ENCODE data around the gene PICALM. TPM values are rescaled to one million over a fixed set of nuclear protein-coding genes. Genes with fewer than 3 reads are reported as not detected.

The PICALM gene
- total and polyA plus RNA-seq, 2 donors (not counting 3 experiments of a cell fraction or from before 2014, with no cell fraction given) = 181 to 202 TPM

- no peaks in the 10 kb centered on the region for H3K9me3 ChIP-seq (replicated peaks; ENCODE audit: control insufficient read depth, insufficient read depth, low read length)
- no peak overlapping the region for H3K4me2 ChIP-seq (ENCODE audit: insufficient read depth, low read length)
- FAIRE-seq = no peak
- no TSS peak for BruUV-seq (replicated peaks)
- H3K36me3 ChIP-seq (ENCODE audit: control insufficient read depth in 2 of 2, extremely low read depth in 1 of 2, insufficient read depth in 2 of 2, low read length in 2 of 2) = no peaks in the 10 kb centered on the region
- intact Hi-C loops (cut with micrococcal nuclease) (loop anchor here (10.0 kb wide), 1 partner anchor 250 kb away; no protein-coding TSS in a partner anchor), dilution Hi-C loops (cut with MboI; ENCODE audit: extremely low pct_ligation_motif_present, low sequenced_read_pairs) (no loop called here)
- H2AFZ ChIP-seq (ENCODE audit: low read depth, low read length) = no peak overlapping the region
- ChIA-PET CTCF (interaction anchor here (1.0 kb wide), 1 partner anchor 346 kb away, joined by 3 read pairs; no protein-coding TSS in a partner anchor), POLR2A (no interaction called here)
- no peak for DNase-seq (ENCODE audit: low read depth, low spot score)
- H4K20me1 ChIP-seq (replicated peaks; ENCODE audit: control insufficient read depth, extremely low read depth, insufficient read depth, low read length) = no peaks in the 10 kb centered on the region
- H3K79me2 ChIP-seq (ENCODE audit: control insufficient read depth, insufficient read depth, low read length) = no peaks in the 10 kb centered on the region
- H3K27me3 ChIP-seq (ENCODE audit: control insufficient read depth in 2 of 2, insufficient read depth in 2 of 2, low read length in 2 of 2) = no peaks in the 10 kb centered on the region
- no peak overlapping the region for H3K27ac ChIP-seq (ENCODE audit: insufficient read depth, low read depth, low read length)
- TF ChIP-seq CTCF (IDR thresholded peaks at IDR 0.05; ENCODE audit: extremely low read depth in 1 of 2, insufficient read depth in 1 of 2, low read depth in 1 of 2, low read length in 2 of 2) (no peak), MAX (IDR thresholded peaks at IDR 0.05; ENCODE audit: insufficient read depth, insufficient read length) (no peak), GATA2 (IDR thresholded peaks at IDR 0.05; ENCODE audit: insufficient read depth, insufficient read length, low read depth, low read length) (no peak), POLR2A (IDR thresholded peaks at IDR 0.05; ENCODE audit: low read depth, low read length) (no peak), POLR2AphosphoS5 (IDR thresholded peaks at IDR 0.05; ENCODE audit: insufficient read depth, low read depth, low read length) (no peak), MYC (IDR thresholded peaks at IDR 0.05; ENCODE audit: low read depth, low read length) (no peak), JUN (IDR thresholded peaks at IDR 0.05; ENCODE audit: borderline replicate concordance, insufficient read depth, insufficient read length, low read depth) (no peak), EZH2 (IDR thresholded peaks at IDR 0.05; ENCODE audit: borderline replicate concordance, low read depth, low read length, severe bottlenecking) (no peak), FOS (IDR thresholded peaks at IDR 0.05; ENCODE audit: borderline replicate concordance, insufficient read depth, low read length) (no peak)
- peaks cover 38% of the 10 kb centered on the region for H3K4me1 ChIP-seq (ENCODE audit: control insufficient read depth, extremely low read depth, insufficient read depth, low read length)
- no peak overlapping the region for H3K9ac ChIP-seq (replicated peaks; ENCODE audit: extremely low read depth, insufficient read depth, low read length)
- H3K4me3 ChIP-seq (replicated peaks in 1 of 3; ENCODE audit: insufficient read depth in 1 of 3, low read depth in 1 of 3, low read length in 3 of 3) = no peak overlapping the region
- H3K9me1 ChIP-seq (replicated peaks; ENCODE audit: control insufficient read depth, extremely low read depth, insufficient read depth, low read length) = no peaks in the 10 kb centered on the region
Measured at GRCh38 chr11:85945296-85945695, 123.6 kb downstream of the PICALM start.

Measured in endothelial cell of umbilical vein (primary cell).